HUES64 (cell line): ENCODE measurements around the gene MRAS.
"Not testable (repeated sequence)": the region's sequence is repeated elsewhere in the genome, so short reads cannot be mapped to it uniquely, and the experiment has no call there.

Experiments used
- H3K27ac ChIP-seq: 2 replicates; pipeline ENCODE4 v1.7.0; 2013; ENCODE audit warnings: low read depth, low read length, inconsistent platforms
- H3K27me3 ChIP-seq: 2 replicates; pipeline ENCODE4 v1.6.1; 2013; ENCODE audit warnings: mild to moderate bottlenecking, low read length; ENCODE audit not compliant: insufficient read depth
- H3K36me3 ChIP-seq: 2 replicates; pipeline ENCODE4 v1.6.1; 2013; ENCODE audit warnings: mild to moderate bottlenecking, low read length; ENCODE audit not compliant: insufficient read depth
- H3K4me1 ChIP-seq: 2 replicates; pipeline ENCODE4 v1.6.1; 2013; ENCODE audit warnings: mild to moderate bottlenecking, low read length, moderate library complexity; ENCODE audit not compliant: insufficient read depth
- H3K4me3 ChIP-seq: 2 replicates; pipeline ENCODE4 v1.5.1; 2013; ENCODE audit warnings: mild to moderate bottlenecking, low read length, moderate library complexity
- H3K9ac ChIP-seq: 2 replicates; pipeline ENCODE4 v1.6.1; 2013; ENCODE audit warnings: mild to moderate bottlenecking, low read depth, low read length
- H3K9me3 ChIP-seq: 2 replicates; pipeline ENCODE4 v1.6.1; 2013; ENCODE audit warnings: low read depth, low read length; ENCODE audit not compliant: insufficient read depth
- WGBS: fragments of 150-250, 120-280 bp; methylation state at CpG from one replicate; pipeline ENCODE4 v1.1.7; 2013; ENCODE audit warnings: missing lambda C conversion rate; 5-methylcytosine and 5-hydroxymethylcytosine counted together

The MRAS gene

GRCh38 chr3:138450704-138451424, 102.5 kb downstream of the MRAS start:
- H3K9ac ChIP-seq = no peak overlapping the region
- 89% methylated on average over 6 of the region's 6 CpGs for WGBS
- H3K4me1 ChIP-seq = 0 out of 2 replicates have a peak, but pooled peaks cover 8% of the 10 kb centered on the region
- H3K36me3 ChIP-seq = no peaks in the 10 kb centered on the region
- H3K27ac ChIP-seq = no peak overlapping the region
- H3K4me3 ChIP-seq = no peak overlapping the region
- H3K9me3 ChIP-seq = no peaks in the 10 kb centered on the region
- no peaks in the 10 kb centered on the region for H3K27me3 ChIP-seq

- no peak overlapping the region for H3K9ac ChIP-seq
- 89% methylated on average over 43 of the region's 43 CpGs for whole genome bisulfite sequencing
Observed at GRCh38 chr3:138451595-138452162, 103.3 kb downstream of the MRAS start.

GRCh38 chr3:138452436-138452835, 104.1 kb downstream of the MRAS start:
- no peak overlapping the region for H3K4me3 ChIP-seq
- H3K9ac ChIP-seq = no peak overlapping the region
- 0 out of 2 replicates have a peak, but pooled peaks cover 8% of the 10 kb centered on the region for H3K4me1 ChIP-seq
- H3K36me3 ChIP-seq = no peaks in the 10 kb centered on the region
- WGBS = 82% methylated on average over 6 of the region's 6 CpGs
- H3K27ac ChIP-seq = no peak overlapping the region
- no peaks in the 10 kb centered on the region for H3K9me3 ChIP-seq
- H3K27me3 ChIP-seq = no peaks in the 10 kb centered on the region

More at GRCh38 chr3:138451595-138452162, 103.3 kb downstream of the MRAS start:
- Histone ChIP-seq H3K4me3 (no peak overlapping the region), H3K36me3 (no peaks in the 10 kb centered on the region), H3K4me1 (0 out of 2 replicates have a peak, but pooled peaks cover 8% of the 10 kb centered on the region), H3K9me3 (no peaks in the 10 kb centered on the region), H3K27ac (no peak overlapping the region), H3K27me3 (no peaks in the 10 kb centered on the region)

GRCh38 chr3:138453940-138454339, 105.6 kb downstream of the MRAS start:
- H3K36me3 ChIP-seq, H3K4me3 ChIP-seq, H3K27ac ChIP-seq, H3K9me3 ChIP-seq, H3K9ac ChIP-seq, H3K27me3 ChIP-seq, H3K4me1 ChIP-seq: not testable (repeated sequence)
- WGBS = 87% methylated on average over 8 of the region's 8 CpGs
